IPS-18a (cell line): ENCODE data around the gene RC3H2.

Experiments
- H3K27ac ChIP-seq: one replicate; pipeline ENCODE4 v1.5.1; 2013; ENCODE audit warnings: low read length
- H3K27me3 ChIP-seq: one replicate; pipeline ENCODE4 v1.6.1; 2013; ENCODE audit warnings: mild to moderate bottlenecking, low read length; ENCODE audit not compliant: control insufficient read depth, insufficient read depth
- H3K36me3 ChIP-seq: one replicate; pipeline ENCODE4 v1.6.1; 2013; ENCODE audit warnings: low read depth, low read length; ENCODE audit not compliant: control insufficient read depth
- H3K4me1 ChIP-seq: one replicate; pipeline ENCODE4 v1.6.1; 2013; ENCODE audit warnings: low read depth, low read length; ENCODE audit not compliant: control insufficient read depth
- H3K4me3 ChIP-seq: one replicate; pipeline ENCODE4 v1.5.1; 2013; ENCODE audit warnings: low read length
- H3K9ac ChIP-seq: one replicate; pipeline ENCODE4 v1.6.1; 2013; ENCODE audit warnings: mild to moderate bottlenecking, low read length, moderate library complexity
- H3K9me3 ChIP-seq: one replicate; pipeline ENCODE4 v1.6.1; 2013; ENCODE audit warnings: low read depth, low read length; ENCODE audit not compliant: control insufficient read depth

RC3H2 gene, protein sequence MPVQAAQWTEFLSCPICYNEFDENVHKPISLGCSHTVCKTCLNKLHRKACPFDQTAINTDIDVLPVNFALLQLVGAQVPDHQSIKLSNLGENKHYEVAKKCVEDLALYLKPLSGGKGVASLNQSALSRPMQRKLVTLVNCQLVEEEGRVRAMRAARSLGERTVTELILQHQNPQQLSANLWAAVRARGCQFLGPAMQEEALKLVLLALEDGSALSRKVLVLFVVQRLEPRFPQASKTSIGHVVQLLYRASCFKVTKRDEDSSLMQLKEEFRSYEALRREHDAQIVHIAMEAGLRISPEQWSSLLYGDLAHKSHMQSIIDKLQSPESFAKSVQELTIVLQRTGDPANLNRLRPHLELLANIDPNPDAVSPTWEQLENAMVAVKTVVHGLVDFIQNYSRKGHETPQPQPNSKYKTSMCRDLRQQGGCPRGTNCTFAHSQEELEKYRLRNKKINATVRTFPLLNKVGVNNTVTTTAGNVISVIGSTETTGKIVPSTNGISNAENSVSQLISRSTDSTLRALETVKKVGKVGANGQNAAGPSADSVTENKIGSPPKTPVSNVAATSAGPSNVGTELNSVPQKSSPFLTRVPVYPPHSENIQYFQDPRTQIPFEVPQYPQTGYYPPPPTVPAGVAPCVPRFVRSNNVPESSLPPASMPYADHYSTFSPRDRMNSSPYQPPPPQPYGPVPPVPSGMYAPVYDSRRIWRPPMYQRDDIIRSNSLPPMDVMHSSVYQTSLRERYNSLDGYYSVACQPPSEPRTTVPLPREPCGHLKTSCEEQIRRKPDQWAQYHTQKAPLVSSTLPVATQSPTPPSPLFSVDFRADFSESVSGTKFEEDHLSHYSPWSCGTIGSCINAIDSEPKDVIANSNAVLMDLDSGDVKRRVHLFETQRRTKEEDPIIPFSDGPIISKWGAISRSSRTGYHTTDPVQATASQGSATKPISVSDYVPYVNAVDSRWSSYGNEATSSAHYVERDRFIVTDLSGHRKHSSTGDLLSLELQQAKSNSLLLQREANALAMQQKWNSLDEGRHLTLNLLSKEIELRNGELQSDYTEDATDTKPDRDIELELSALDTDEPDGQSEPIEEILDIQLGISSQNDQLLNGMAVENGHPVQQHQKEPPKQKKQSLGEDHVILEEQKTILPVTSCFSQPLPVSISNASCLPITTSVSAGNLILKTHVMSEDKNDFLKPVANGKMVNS

DNA sequence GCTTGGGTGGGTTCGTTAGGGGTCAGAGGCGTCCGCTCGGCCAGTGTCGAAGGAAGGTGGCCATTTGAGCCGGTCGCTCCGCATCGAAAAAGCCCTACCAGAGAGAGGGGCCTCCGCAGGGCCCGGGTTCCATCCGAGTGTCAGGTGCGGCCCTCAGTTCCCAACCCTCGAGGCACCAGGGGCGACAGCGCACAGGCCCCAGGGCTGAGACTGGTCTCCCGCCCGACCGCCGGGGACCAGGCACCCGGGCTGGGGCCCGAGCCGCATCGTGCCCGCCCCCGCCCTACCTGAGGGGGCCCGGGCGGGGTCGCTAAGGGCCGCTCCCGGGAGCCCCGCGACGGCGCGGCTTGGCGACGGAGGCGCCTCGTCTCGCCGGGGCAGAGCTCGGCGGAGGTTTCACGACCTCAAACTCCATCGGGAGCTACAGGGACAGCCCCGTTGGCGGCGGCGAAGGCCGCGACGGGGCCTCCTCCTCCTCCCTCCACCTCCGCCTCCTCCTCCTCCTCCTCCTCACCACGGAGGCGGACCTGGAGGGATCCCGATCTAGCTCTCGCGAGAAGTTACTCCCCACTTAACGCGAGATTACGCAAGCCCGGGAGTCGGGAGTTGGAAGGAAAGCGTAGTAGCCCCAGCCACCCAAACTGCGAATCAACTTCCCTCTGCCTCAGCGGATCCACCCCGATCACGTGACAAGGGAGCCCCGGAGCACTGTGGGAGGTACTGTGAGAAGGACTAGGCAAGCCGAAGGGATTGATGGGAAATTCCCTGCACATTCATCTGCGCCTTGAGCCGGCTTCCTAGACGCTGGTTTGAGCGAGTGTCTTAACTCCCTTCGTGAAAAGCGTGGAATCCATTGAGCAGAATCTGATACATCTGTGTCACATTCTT is at the start of gene RC3H2:
Gene RC3H2, minus strand, starts transcription at position 537 of the 888 bp plus-strand sequence. CDS start 7,850 bp downstream, outside the sequence.
- Histone ChIP-seq H3K9ac (peak within 1 kb of the TSS; percentile 100), H3K27me3 (no peaks in the 10 kb centered on the region), H3K9me3 (no peaks in the 10 kb centered on the region), H3K4me1 (peaks cover 11% of the 10 kb centered on the region), H3K4me3 (peak within 1 kb of the TSS; percentile 99), H3K27ac (peak within 1 kb of the TSS; percentile 92), H3K36me3 (peaks cover 4% of the 10 kb centered on the region)

- H3K27ac ChIP-seq, result no peak overlapping the region
- no peaks in the 10 kb centered on the region for H3K9me3 ChIP-seq
These were observed 49.1 kb upstream of the RC3H2 start for GRCh38 chr9:122954253-122954691.

DNA sequence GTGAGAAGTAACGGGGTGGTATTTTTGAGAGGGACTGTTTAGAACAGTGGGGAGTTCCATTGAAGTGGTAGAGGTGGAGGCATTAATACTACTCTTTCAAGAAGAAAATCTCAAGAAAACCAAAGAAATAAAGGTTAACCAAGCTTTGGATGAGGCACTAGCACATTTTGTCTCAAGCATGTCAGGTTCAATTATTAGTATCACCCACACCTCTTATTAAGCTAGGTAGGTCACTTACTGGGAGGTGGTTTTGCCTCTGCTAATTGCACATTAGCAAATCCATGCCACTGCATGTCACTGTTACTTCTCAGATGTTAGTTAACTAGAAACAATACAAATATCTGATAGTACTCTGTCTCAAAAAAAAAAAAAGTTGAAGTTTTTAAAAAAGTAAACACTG is 45.9 kb upstream of the RC3H2 start:
- no peak overlapping the region for H3K9ac ChIP-seq
- no peaks in the 10 kb centered on the region for H3K27me3 ChIP-seq
- H3K9me3 ChIP-seq, result no peaks in the 10 kb centered on the region
- H3K27ac ChIP-seq, result no peak overlapping the region
- no peak overlapping the region for H3K4me3 ChIP-seq
- no peaks in the 10 kb centered on the region for H3K36me3 ChIP-seq
- H3K4me1 ChIP-seq, result peaks cover 27% of the 10 kb centered on the region

More at GRCh38 chr9:122954253-122954691, 49.1 kb upstream of the RC3H2 start:
- Histone ChIP-seq H3K4me3 (no peak overlapping the region), H3K36me3 (peaks cover under 1% of the 10 kb centered on the region), H3K4me1 (peaks cover 17% of the 10 kb centered on the region), H3K9ac (no peak overlapping the region), H3K27me3 (no peaks in the 10 kb centered on the region)

DNA sequence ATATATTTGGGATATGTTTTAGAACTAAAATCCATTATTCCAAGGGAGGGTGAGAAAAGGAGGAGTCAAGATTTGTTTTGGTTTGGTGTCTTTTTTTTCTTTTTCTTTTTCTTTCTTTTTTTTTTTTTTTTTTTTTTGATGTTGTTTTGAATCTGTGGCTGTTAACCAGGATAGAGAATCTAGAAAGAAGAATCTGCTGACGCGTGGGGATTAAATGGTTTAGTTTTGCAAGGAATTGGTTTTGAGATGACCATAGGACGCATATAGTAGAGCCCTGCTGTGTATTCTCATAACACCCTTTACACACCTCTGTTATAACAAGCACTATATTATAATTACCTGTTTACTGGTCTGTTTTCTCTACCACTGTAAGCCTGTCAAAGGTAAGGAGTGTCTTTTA is 45.1 kb upstream of the RC3H2 start:
- H3K9me3 ChIP-seq, result no peaks in the 10 kb centered on the region
- no peaks in the 10 kb centered on the region for H3K27me3 ChIP-seq
- no peak overlapping the region for H3K27ac ChIP-seq
- H3K4me1 ChIP-seq, result peaks cover 31% of the 10 kb centered on the region
- no peaks in the 10 kb centered on the region for H3K36me3 ChIP-seq
- no peak overlapping the region for H3K9ac ChIP-seq
- peak overlapping the region; percentile 33 for H3K4me3 ChIP-seq

- H3K4me3 ChIP-seq, result peak overlapping the region; percentile 33
- peaks cover 32% of the 10 kb centered on the region for H3K4me1 ChIP-seq
- no peaks in the 10 kb centered on the region for H3K27me3 ChIP-seq
- no peaks in the 10 kb centered on the region for H3K36me3 ChIP-seq
- no peak overlapping the region for H3K9ac ChIP-seq
- no peaks in the 10 kb centered on the region for H3K9me3 ChIP-seq
- H3K27ac ChIP-seq, result no peak overlapping the region
These were observed 44.5 kb upstream of the RC3H2 start for GRCh38 chr9:122949696-122950095.

DNA sequence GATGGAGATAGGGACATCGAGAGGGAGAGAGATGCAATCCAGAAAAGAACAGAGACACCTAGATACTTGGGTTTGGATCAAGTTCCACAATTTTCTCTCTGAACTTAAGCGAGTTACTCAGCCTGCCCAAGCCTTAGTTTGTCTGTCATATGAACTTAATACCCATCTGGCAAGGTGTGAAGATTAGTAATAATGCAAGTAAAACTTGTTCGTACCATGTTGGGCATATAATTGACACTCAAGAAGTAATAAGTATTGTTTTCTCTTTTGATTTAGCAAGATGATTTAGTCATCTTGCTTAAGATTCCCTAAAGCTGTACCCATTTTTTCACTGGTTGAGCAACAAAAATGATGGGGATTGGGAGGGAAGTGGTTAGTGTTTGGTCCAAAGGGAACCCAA is 43.2 kb upstream of the RC3H2 start:
- Histone ChIP-seq H3K4me3 (no peak overlapping the region), H3K9me3 (no peaks in the 10 kb centered on the region), H3K27ac (no peak overlapping the region), H3K36me3 (no peaks in the 10 kb centered on the region), H3K27me3 (no peaks in the 10 kb centered on the region), H3K4me1 (peaks cover 32% of the 10 kb centered on the region), H3K9ac (no peak overlapping the region)

GRCh38 chr9:122946461-122947005 is 41.4 kb upstream of the RC3H2 start:
- H3K4me3 ChIP-seq, result no peak overlapping the region
- H3K9ac ChIP-seq, result no peak overlapping the region
- H3K27ac ChIP-seq, result no peak overlapping the region
- no peaks in the 10 kb centered on the region for H3K27me3 ChIP-seq
- H3K4me1 ChIP-seq, result peaks cover 32% of the 10 kb centered on the region
- no peaks in the 10 kb centered on the region for H3K36me3 ChIP-seq
- no peaks in the 10 kb centered on the region for H3K9me3 ChIP-seq

GRCh38 chr9:122944960-122945888 is 40.1 kb upstream of the RC3H2 start:
- no peaks in the 10 kb centered on the region for H3K36me3 ChIP-seq
- H3K9me3 ChIP-seq, result no peaks in the 10 kb centered on the region
- no peak overlapping the region for H3K9ac ChIP-seq
- H3K4me3 ChIP-seq, result no peak overlapping the region
- H3K27ac ChIP-seq, result peak overlapping the region; percentile 31
- H3K27me3 ChIP-seq, result no peaks in the 10 kb centered on the region
- peaks cover 22% of the 10 kb centered on the region for H3K4me1 ChIP-seq

- Histone ChIP-seq H3K27ac (peak overlapping the region; percentile 72), H3K4me3 (peak overlapping the region; percentile 97)
These were observed 36.5 kb upstream of the RC3H2 start for GRCh38 chr9:122941582-122942234.

More at GRCh38 chr9:122941582-122942234, 36.5 kb upstream of the RC3H2 start:
- Histone ChIP-seq H3K9me3 (no peaks in the 10 kb centered on the region), H3K36me3 (peaks cover 12% of the 10 kb centered on the region), H3K4me1 (peaks cover 9% of the 10 kb centered on the region), H3K9ac (peak overlapping the region; percentile 92), H3K27me3 (no peaks in the 10 kb centered on the region)
